ENCODE data around the gene NHSL2. TPM values are rescaled to one million over a fixed set of nuclear protein-coding genes. Genes with fewer than 3 reads are reported as not detected.

Gene NHSL2
- total RNA-seq, 1 experiment from 2014 or later: 0.58 TPM

GRCh38 chrX:72002875-72003274, 92.2 kb downstream of the NHSL2 start:
- Histone ChIP-seq H3K4me3 (ENCODE audit: low read depth, low read length, poor library complexity, severe bottlenecking) (no peak overlapping the region), H3K9me3 (ENCODE audit: low read depth, low read length, poor library complexity, severe bottlenecking) (no peaks in the 10 kb centered on the region), H3K36me3 (ENCODE audit: insufficient read depth, low read length, poor library complexity, severe bottlenecking) (no peaks in the 10 kb centered on the region), H3K4me1 (ENCODE audit: insufficient read depth, low read length, poor library complexity, severe bottlenecking) (peaks cover 20% of the 10 kb centered on the region), H3K27me3 (replicated peaks; ENCODE audit: insufficient read depth, low read depth, low read length, poor library complexity) (no peaks in the 10 kb centered on the region), H3K27ac (ENCODE audit: low read depth, low read length, poor library complexity, severe bottlenecking) (no peak overlapping the region)
- TF ChIP-seq EZH2 (IDR thresholded peaks at IDR 0.05; ENCODE audit: borderline replicate concordance, low read depth, low read length, poor library complexity, severe bottlenecking): no peak
- intact Hi-C loops (cut with micrococcal nuclease; ENCODE audit: unreplicated experiment): no loop called here
- ChIA-PET CTCF (no interaction called here), POLR2A (ENCODE audit: low non-redundant PET) (no interaction called here)
- peak; percentile 44 for DNase-seq (ENCODE audit: low spot score)
- BruUV-seq (replicated peaks): no TSS peak

GRCh38 chrX:72003811-72004750, 93.4 kb downstream of the NHSL2 start:
- ChIA-PET POLR2A (ENCODE audit: low non-redundant PET) (no interaction called here), CTCF (no interaction called here)
- Histone ChIP-seq H3K4me1 (ENCODE audit: insufficient read depth, low read length, poor library complexity, severe bottlenecking) (peaks cover 20% of the 10 kb centered on the region), H3K27ac (ENCODE audit: low read depth, low read length, poor library complexity, severe bottlenecking) (no peak overlapping the region), H3K27me3 (replicated peaks; ENCODE audit: insufficient read depth, low read depth, low read length, poor library complexity) (no peaks in the 10 kb centered on the region), H3K36me3 (ENCODE audit: insufficient read depth, low read length, poor library complexity, severe bottlenecking) (no peaks in the 10 kb centered on the region), H3K4me3 (ENCODE audit: low read depth, low read length, poor library complexity, severe bottlenecking) (no peak overlapping the region), H3K9me3 (ENCODE audit: low read depth, low read length, poor library complexity, severe bottlenecking) (no peaks in the 10 kb centered on the region)
- intact Hi-C loops (cut with micrococcal nuclease; ENCODE audit: unreplicated experiment): no loop called here
- no TSS peak for BruUV-seq (replicated peaks)
- TF ChIP-seq EZH2 (IDR thresholded peaks at IDR 0.05; ENCODE audit: borderline replicate concordance, low read depth, low read length, poor library complexity, severe bottlenecking): no peak
- TF ChIP-seq CTCF (conservative IDR thresholded peaks at IDR 0.05; ENCODE audit: low read depth, low read length): no peak
- DNase-seq (ENCODE audit: low spot score): peak; percentile 61

- TF ChIP-seq EZH2 (IDR thresholded peaks at IDR 0.05; ENCODE audit: borderline replicate concordance, low read depth, low read length, poor library complexity, severe bottlenecking): no peak
- TF ChIP-seq CTCF (conservative IDR thresholded peaks at IDR 0.05; ENCODE audit: low read depth, low read length): no peak
- Histone ChIP-seq H3K36me3 (ENCODE audit: insufficient read depth, low read length, poor library complexity, severe bottlenecking) (no peaks in the 10 kb centered on the region), H3K27ac (ENCODE audit: low read depth, low read length, poor library complexity, severe bottlenecking) (no peak overlapping the region), H3K4me3 (ENCODE audit: low read depth, low read length, poor library complexity, severe bottlenecking) (no peak overlapping the region), H3K4me1 (ENCODE audit: insufficient read depth, low read length, poor library complexity, severe bottlenecking) (peaks cover 20% of the 10 kb centered on the region), H3K9me3 (ENCODE audit: low read depth, low read length, poor library complexity, severe bottlenecking) (no peaks in the 10 kb centered on the region), H3K27me3 (replicated peaks; ENCODE audit: insufficient read depth, low read depth, low read length, poor library complexity) (no peaks in the 10 kb centered on the region)
- no peak for DNase-seq (ENCODE audit: low spot score)
- BruUV-seq (replicated peaks): no TSS peak
- ChIA-PET CTCF (no interaction called here), POLR2A (ENCODE audit: low non-redundant PET) (no interaction called here)
- intact Hi-C loops (cut with micrococcal nuclease; ENCODE audit: unreplicated experiment): no loop called here
Measured at GRCh38 chrX:72005046-72005445, 94.4 kb downstream of the NHSL2 start.

All from A673 (cell line).